HG03521 (cell line): ENCODE measurements around the gene GMDS.
A peak's percentile ranks its signal among the peaks of the same experiment; 100 is the strongest.

Experiments used
- ATAC-seq: cut with Tn5 transposase; IDR thresholded peaks from one replicate; pipeline ENCODE4 v1.9.1; 2021; ENCODE audit warnings: mild to moderate bottlenecking, moderate library complexity; ENCODE audit not compliant: unreplicated experiment

GMDS gene

DNA sequence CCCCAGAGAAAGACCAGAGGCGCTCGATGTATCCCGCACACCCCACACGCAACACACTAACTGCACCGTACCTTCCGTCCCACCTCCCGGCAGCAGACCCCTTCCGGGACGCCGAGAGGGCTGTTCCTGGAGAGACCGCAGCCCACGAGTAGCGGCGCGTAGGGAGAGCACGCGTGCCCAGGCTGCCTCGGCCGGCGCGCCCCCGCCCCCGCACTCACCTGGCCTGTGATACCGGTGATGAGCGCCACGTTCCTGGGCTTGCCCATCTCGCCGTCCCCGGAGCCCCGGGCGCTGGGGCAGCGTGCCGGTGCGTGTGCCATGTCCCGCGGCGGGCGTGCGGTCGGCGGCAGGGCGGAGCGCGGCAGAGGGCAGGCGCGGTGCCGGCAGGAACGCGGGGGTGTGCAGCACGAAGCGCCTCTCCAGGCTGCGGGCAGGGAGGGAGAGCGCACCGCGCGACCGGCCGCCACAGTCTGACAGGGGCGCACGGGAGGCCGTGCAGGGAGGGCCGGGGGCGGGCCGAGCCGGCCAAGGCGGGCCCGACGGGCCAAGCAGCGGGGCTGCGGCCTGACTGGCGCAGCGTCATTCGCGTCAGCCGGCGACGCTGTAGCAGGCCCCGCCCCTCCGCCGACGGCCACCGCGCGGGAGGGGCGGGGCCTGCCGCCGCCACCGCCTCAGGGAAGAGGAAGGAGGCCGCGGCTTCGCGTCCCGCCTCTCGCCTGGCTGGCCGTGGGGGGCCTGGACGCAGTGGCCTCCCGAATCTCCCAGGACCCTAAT, at the start of gene GMDS:
GMDS (minus strand) TSS at position 503 of the 774 bp plus-strand sequence.
- ATAC-seq: peak; percentile 92

DNA sequence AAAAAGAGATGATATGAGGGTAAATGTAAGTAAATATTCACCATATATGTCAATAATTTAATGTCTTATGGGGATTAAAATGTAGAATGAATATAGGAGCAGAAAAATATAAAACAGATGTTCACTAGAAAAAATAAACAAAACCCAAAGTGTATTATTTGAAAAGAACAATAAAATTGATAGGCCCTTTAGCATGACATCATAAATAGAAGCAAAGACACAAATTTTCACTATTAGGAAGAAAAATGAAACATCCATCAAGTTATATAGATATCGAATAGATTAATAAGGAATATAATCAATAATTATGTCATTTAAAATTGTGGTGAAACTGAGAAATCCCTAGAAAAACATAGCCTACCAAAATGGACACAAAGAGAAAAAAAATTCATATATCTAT, 40.1 kb upstream of the GMDS start:
- no peak for ATAC-seq

DNA sequence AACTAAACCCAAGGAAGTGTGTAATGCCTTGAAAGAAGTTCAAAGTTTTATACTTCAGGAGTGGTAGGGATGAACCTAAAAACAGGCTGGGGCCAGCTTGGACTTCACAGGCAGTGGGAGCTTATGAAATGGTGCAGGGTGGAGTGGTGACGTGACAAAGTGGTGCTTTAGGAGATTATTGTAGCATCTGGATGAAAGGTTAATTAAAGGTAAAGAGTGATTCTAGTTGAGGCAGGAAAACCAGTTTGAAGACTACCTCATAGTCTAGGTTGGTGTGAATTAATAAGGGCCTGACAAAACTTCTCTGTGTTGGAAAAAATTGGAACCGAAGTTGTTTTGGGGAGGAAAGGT, 30.5 kb upstream of the GMDS start:
- no peak for ATAC-seq

DNA sequence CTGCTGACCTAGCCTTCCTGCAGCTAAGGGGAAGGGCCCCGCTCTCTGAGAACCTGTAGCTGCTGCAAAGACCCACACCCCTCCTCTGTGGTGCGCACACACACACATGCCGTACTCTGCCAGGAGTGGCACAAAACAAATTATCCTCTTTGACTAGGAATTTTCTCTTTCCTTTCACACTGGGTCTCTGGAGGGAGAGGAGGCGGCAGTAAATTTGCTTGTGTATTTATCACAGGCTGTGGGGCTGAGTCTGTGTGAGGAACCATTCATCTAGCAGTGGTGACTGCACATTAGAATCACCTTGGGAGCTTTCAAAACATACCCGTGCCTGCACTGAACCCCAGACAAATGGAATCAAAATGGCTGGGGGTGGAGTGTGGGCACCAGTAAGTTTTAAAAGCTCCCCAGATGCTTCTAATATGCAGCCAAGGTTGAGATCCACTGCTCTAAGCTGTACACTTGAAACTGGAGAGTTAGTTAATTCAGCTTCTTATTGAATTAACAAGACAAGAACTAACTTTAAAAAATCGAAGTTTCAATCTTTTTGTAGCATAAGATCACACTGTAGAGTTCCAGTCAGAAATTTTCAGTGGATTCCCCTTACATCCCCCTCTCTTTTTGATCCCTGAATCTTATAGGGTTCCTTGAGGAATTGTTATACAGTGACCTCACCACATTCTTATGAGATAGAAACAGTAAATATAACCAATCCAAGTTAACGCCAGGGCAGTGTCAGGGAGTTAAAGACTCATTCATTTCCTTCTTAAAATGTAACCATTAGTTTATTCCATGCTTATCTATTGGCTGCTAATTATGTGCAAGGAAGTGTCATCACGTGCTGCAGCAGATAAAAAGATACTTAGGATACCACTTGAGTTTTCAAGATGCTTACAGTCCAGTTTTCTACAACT, 29.8 kb upstream of the GMDS start:
- ATAC-seq: no peak

DNA sequence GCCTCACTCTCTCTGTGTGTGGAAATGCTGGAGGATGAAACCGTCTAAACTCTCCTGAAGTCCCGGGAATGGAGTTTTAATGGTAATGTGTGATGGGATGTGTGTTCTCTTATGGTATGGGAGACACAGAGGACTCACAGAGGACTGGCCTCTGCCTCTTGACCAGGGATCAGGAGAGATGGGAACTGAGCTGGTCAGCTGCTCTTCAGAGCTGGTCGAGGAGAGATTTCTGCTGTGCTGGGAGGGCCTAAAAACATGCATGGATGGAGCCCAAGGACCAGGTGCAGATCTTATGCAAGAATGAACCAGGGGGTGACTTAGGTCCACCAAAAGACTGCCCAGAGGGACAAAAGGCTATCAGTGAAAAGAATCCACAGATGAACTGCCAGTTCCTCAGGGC, 27.3 kb upstream of the GMDS start:
- no peak for ATAC-seq

DNA sequence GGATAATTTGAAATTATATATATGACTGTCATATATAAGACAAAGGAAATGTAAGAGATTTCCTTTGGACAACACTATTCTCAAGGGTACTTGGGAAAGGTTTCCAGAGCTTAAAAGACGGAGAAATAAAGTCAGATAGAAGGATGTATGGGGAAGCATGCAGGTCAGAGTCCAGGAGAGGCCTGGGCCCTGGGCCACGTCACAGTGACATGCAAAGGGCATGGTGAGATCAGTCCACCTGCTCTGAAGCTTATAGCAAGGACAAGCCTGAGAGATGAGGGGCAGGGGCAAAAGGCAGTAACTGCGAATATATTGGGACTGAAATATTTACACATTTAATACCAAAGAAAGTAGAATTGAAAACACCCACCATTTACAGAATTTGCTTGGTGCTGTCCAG, 24.6 kb upstream of the GMDS start:
- ATAC-seq: no peak

DNA sequence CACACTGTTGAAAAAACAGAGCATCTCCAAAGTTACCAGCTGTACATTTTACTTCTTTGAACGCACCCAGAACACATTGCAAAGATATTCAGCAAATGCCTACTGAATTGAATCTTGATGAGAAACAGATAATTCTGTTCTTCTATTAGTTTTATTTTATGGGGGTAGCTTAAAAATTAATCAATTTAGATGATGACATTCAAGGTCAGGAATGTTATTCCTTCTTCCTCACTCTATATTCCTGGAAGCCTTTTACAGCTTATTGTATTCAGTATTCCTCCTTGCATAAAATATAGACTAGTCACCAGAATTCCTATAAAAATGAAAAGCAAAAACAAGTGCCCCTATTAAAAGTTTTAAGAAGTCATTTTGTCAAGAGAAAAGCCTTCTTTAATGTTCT, 21.4 kb upstream of the GMDS start:
- no peak for ATAC-seq

DNA sequence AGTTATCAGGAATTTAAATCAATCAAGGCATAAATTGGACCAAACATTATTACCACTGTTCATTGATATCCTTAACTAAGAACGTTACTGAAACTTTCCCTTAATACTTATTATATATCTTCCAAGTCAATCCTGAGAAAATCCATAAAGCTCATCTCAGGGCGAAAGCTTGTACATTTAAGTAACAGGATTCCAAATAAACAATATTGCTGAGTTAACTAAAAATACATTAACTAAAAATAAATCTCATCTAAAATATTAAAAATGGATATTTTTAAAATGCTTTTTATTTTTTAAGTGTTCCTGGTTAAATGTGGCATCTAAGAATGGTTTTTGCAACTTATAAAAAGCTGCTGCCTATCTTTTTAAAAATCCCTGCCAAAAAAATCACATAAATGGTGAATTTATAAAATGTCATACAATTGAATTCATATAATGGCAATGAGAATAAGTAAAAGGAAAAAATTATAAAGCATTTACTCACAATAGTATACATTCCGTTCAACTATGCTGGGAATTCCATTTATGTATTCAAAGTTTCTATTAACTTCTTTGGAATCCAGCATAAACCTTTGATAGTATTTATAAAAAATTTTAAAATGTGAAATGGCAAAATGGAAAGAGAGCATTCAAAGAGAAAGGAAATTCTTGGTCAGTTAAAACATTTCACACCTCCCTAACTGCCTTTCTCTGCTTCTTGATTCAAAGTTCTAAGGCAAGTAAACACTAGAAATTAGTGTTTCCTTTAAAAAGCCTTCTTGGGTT, 20.8 kb upstream of the GMDS start:
- ATAC-seq: no peak

DNA sequence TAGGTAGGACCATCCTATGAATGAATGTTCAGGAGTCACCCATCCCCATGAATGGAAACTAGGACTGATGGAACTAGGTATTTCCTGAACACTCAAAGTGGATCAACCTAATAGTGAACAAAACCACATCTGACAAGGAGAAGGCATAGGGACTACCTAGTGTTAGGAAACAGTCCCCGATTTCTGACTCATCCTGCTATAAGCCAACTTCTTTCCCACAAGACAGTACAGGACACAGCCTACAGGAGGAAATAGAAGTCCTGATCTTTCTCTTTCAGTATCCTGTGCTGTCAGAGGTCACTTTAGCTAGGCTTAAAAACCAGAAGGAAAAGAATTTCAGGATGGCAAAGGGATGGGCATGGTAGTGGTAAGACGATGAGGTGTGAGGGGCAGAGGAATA, 19.5 kb upstream of the GMDS start:
- no peak for ATAC-seq

DNA sequence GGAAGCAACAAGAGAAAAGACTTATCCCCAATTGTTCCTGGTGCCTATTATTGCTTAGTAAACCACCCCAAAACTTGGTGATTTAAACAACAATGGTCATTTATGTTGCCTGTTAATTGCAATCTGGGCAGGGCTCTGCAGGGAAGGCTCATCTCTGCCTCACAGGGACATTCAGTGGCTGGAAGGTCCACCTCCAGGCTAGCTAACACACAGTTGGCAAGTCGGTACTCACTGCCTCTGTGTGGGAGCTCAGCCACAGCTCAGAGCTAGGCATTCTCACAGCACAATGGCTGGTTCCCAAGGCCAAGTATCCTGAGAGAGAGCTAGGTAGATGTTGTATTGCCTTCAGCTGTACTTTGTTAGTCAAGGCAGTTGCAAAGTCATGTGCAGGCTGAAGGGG, 18.5 kb upstream of the GMDS start:
- ATAC-seq: no peak

DNA sequence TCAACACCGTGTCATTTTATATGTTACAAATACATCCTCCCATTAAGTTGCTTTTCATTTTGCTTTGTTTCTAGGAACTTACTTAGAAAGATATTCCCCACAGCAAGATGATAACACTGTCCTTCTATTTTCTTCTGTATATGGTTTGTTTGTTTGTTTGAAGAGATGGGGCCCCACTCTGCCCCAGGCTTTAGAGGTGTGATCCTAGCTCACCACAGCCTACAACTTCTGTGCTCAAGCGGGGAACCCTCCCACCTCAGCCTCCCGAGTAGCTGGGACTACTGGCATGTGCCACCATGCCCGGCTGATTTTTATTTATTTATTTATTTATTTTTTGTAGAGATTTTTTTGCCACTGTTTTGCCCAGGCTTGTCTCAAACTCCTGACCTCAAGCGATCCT, 14.2 kb upstream of the GMDS start:
- ATAC-seq: no peak

DNA sequence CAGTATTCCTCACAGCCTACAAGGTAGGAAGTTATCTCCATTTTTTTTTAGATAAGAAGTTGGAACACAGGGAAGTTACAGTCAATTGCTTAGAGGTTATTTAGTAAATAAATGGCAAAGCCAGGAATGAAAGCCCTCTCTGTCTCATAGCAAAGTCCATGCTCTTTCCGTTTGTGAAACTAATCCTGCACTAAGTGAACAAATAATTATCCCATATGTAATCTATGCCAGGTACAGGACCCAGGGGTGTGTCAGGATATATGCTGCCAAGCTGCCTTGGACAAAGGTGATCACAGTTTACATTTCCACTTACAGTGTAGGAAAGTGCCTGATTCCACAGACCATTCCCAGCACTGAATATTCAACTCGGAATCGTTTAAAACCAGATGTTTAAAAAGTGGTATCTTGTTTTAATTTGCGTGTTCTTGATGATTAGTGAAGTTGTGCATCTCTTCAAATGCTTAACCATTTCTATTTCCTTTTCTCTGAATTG, 13.6 kb upstream of the GMDS start:
- ATAC-seq: no peak

DNA sequence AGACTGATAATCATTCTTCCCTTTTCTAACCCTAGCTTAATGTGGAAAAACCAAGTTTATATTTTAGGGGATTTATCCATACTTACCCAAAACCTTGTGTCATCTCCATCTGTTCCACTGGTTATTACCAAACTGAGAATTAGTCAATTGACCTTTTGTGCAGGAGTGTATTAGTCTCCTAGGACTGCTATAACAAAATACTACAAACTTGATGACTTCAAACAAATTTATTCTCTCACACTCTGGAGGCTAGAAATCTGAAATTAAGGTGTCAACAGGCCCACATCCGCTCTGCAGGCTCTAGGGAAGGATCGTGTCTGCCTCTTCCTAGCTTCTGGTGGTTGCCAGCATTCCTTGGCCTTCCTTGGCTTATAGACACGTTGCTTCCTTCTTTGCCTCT, 12.7 kb upstream of the GMDS start:
- no peak for ATAC-seq

DNA sequence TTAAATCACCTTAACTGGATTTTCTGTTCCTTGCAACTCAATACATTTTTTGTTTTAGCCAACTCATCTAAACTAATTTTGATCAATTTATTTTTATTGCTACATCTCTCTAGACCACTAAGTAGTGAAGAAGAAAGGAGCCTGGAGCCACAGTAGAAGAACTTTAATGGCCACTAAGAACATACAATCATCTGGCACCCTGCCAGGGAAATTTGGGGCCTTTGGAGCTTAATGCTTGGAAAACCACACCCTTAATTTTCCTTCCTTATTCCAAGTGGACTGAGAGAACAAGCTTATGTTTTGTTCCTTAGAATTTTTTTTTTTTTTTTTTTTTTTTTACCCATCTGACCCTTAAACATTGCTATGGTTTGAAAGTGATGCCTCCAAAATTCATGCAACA, 12.0 kb upstream of the GMDS start:
- no peak for ATAC-seq

DNA sequence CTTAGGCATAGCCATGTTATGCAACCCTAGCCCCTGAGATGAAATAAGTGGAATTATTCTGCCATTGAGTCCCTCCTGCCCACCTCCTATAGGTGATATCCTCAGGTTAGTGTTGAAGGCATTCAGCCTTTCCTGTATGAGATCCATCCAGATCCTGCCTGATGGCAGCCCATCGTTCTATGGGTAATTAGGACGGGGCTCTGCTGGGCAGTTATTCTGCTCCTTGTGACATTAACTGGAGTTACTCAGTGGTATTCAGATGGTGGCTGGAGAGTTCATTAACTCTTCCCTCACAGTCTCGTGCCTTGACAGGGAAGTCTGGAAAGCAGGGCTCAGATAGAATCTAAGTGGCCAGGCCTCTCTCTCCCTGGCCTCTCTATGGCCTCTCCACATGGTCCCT, 9.3 kb upstream of the GMDS start:
- ATAC-seq: no peak

DNA sequence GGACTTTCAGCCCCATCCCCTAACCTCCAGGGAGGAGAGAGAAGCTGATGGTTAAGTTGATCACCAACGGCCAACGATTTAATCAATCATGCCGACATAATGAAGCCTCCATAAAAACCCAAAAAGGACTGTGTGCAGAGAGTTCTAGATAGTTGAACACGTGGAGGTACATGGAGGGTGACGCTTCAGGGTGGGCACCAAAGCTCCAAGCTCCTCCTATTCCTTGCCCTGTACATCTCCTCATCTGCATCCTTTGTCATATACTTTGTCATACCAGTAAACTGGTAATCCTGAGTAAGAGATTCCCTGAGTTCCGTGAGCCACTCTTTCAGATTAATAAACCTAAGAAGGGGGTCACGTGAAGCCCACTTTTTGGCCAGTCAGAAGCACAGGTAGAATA, 3.7 kb upstream of the GMDS start:
- no peak for ATAC-seq

DNA sequence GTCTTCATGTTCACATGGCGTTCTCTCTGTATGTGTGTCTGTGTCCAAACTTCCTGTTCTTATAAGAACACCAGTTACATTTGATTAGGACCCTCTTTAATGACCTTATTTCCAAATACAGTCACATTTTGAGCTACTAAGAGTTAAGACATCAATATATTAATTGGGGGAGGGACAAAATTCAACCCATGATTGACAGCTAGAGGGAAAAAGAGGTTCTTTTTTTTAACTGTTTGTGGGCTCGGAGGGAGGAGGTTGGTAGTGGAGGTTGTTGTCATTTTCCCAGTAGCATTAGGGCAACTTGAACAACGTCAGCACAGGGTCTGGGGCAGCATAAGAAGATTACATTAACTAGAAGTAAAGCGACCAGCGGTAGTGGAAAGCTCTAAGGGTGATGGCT, 2.3 kb upstream of the GMDS start:
- ATAC-seq: no peak

DNA sequence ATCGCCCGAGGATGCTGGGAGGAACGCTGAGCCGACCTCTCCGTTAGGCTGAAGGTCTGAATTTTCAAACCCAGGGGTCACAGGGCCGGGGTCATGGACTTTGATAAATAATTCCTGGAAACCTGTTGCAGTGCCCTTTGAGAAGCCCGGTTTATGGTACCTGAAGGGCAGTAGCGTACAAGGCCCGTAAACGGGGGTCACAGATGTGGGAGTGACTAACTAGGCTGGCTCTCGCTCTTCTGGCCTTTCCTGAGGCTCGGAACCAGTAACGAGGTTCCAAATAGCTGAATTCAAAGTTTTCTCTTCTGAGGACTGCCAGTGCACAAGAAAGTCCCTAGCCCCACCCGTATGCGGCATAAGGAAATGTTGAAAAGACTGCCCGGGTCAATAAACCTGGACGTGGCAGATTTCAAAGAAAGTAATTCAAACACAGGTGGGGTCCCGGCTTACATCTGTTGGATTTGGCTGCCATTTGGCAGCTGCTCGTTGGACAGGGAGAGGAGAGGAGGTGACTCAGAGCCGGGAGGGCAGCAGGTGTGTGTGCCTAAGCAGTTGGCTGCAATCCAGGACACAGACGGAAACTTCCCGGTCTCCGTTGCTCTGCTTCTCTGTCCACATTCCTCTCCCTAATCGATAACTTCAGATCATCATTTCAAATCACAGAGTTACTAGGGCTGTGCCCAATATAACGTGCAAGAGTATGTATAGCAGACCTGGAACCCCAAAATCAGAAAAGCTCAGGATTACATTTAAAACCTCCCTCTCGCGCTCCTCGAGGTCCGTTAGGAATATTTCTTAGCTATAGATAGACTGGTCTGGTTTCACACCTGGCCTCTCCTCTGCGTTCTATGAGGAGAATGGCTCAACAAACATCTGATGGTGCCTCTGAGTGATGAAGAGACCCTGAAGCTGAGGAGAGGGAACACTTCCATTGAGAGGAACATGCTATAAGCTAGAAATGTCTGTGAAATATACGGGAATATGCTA, 765 bp upstream of the GMDS start:
- no peak for ATAC-seq

DNA sequence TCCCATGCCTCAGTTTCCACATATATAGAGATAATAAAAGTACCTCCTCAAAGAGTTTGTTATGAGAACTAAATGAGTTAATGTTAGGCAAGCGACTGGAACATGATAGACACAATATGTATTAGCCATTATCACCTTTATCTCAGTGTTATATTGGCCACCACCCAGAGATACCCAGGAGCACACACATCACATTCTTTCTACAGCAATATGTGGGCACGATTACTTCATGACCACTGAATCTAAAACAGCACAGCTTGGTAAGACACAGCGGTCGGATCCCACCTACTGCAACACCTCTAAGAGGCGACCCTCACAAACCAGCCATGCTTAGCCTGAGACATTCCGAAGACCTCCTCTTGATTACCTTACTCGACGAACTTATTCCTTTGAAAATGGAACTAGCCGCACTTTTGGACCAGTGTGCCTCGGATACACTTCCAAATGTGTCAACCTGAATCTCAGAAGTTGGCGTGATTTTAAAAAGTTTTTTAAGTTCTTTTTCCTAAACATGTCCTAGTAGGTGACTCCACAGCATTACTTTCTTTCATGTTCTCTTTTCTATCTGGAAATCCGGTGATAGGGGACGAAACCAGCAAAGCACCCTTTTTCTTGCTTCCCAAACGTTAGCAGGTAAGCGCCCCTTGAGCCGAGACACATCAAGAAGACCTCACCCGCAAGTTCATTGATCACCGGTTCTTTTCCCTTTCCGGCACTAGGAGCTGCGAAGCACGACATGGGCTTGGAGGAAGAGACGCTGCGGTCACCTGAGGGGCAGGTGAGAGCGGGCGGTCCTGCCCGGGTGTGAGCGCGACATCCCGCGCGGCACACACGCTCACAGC, 923 bp downstream of the GMDS start:
- ATAC-seq: peak; percentile 11
